Kasumi-1 (cell line): Measurements from ENCODE around the gene DLG5.

Source experiments
- DNase-seq, 2 experiments: peaks; one replicate each; lab custom pipeline; 2025; lab: John Stamatoyannopoulos, UW

DLG5 gene

DNA sequence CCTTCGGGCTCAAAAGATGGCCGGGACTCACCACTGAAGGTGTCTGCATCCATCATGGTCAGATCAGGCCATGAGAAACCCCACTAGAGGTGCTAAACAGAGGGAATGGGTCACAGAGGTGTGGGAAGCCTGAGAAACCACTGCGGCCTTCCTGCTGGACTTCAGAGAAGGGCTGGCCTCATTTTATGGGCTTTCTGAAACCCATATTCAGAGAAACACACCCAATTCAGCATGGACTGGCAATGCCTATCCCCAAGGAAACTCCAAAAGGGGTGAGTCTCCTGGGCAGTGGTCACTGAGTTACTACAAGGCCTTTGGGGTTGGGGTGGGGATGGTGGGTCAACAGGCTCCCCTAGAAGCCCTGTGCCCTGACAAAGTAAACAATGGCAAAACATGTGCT, 58.0 kb downstream of the DLG5 start:
- no peak for DNase-seq

DNA sequence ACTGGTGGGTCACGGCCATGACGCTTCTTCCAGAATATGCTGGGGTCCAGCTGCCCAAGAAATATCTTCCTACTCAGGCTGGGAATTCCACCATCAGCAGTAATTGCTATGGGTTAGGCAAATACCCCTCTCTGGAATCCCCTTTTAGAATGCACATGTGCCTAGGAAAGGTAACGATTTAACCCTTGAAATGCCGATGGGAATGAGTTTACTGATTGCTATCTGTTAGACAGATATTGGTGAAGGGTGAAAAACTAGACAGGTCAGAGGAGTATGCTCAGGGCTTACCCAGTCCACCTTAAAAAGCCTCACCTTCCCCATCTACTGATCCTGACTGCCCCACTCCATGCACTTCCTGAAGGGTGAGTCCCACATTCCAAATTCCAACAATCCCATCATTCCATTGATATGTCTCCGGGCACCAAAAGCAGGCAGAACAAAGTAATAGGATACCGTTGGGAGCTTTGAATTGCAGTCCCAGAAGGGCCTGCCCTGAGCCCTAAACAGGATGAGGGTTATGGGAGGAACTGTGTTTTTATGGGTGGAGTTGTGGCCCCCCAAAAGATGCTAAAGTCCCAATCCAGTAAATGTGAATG, 59.3 kb downstream of the DLG5 start:
- no peak for DNase-seq

DNA sequence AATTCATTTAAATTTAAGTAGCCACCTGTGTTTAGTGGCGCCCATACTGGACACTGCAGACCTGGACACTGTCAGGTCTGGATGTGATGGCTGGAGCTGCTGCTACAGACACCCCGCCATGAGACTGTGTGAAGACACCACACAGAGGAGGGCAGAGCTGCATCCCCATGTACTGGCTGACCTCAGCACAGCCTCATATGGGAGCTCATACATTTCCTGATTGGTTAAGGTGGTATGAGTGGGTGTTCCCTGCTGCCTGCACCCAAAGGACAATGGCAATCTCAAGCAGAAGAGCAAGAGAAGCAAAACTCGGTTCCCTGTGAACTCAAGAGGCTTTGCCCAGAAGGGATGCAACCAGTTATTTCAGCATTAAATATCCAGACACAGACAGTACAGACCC, 60.0 kb downstream of the DLG5 start:
- DNase-seq: peak in 1 of 2 experiments; percentile 7

DNA sequence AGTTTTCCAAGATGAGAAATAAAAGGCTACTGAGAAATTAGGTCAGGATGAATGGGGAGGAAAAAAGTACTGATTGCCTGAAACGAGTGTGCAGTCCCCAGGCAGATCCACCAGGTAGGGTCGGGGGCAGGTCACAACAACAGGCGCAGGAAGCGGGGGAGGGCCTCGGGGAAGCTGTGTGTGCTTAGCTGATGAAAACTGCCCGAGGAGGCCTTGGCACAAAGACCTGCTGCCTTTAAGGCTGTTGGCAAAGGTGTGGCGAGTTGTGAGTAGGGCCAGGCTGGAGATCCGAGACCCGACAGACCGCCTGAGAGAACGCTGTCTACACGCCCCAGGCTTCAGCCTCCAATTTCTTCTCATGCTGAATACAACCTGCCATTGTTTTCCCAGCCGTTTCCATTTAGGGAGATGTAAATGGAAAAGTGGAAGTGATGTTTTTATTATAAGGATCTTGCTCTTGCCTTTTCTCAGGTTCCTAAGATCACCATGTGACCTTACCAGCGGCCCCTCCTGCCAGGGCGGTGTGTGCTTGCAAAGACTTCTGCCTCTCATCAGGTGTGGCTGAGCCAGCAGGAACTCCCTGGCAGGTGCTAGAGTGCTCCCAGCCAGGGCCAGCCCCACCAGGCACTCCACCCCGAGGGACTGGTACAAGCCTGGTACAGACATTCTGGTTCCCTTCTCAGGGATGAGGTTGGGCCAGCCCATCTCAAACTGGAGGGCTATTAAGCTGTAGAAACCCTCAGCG, 60.8 kb downstream of the DLG5 start:
- no peak for DNase-seq

DNA sequence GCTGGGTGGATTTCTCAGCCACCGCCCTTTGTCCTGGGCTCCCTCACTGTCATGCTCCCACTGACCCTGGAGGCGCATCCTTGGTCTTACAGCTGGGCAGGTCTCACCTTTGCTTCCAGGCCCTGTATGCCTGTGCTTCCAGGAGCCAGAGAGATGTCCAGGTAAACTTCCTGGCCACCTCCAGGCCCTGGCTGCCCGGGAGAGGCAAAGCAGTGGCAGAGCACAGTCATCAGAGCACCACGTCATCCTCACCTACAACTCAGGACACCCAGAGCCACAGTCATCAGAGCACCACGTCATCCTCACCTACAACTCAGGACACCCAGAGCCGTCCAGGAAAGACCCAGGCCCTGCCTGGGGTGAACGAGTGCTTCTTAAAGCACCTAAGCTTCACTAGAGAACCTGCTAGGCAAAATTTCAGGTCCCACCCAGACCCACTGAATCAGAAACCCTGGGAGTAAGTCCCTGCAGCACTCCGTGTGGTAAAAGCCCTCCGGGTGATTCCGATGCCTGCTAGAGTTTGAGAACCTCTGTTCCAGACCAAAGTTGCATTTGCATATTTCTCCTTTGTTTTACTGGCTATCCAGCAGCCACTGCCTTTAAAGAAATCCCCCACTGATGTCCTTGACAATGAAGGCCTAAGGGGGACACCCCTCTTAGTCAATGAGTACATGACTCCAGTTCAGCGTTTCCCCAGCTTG, 62.3 kb downstream of the DLG5 start:
- DNase-seq: no peak

DNA sequence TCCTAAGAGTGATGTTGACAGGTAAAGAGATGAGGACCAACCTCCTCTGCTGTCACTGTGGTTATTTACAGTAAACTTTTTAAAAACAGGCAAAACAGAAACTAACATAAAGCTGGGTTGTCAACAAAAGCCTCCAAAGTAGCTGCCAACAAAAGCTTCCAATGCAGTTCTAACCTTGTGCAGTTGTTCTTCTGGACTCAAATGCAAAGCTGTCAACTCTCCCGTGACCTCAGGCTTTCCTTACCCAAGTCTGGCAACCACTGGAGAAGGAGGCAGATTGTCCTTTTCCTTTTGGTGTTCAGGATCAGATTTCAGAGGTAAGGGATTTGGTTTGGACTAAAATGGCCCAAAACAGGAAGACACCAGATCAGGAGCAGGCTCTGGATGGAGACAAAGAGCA, 63.1 kb downstream of the DLG5 start:
- DNase-seq: no peak

DNA sequence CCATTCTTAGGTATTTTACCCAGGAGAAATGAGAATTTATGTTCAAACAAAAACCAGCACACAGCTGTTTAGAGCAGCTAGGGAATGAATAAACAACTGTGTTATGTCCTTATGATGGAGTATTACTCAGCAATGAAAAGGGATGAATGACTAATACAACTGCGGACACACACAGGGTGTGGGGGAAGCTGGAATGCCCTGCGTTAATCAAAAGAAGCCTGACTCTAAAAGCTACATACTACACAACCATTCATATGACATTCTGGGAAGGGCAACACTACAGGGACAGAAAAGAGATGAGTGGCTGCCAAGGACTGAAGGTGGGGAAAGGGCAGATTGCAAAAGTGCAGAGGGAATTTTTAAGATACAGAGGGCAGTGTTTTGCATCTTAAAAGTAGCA, 64.0 kb downstream of the DLG5 start:
- DNase-seq: no peak

DNA sequence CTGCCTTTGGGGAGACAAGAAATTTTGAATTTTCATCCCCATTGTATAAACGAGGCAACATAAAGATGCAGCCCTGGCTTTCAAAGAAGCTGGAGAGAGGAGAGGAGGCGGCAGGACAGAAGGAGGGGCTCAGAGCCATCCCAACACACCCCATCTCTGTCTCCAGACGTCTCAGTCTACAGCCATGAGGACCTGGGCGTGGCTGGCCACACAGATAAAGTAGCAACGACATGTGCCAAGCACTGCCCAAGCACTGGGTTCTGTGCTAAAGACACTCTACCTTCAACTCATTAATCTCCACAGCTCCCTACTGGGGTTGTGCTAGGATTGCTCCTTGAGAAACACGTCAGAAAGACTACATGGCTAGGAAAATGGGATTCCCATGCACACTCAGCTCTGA, 65.2 kb downstream of the DLG5 start:
- DNase-seq: no peak

DNA sequence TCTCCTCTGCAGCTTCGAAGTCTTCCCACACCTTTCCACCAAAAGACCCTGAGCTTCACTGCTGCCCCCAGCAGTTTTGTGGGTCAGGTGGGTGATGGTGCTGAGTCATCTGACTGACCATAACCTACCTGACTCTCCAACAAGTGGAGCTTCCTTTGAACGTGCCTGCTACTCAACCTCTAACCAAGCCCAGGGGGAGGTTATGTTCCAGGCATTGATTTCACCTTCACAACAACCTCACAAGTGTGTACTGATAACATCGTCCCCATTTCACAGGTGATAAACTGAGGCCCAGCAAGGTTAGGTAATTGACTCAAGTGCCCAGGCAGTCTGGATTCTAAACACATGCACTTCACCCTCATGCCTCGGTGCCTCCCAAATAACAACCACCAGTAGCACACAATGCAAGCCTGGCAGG, 66.7 kb downstream of the DLG5 start:
- DNase-seq: no peak

DNA sequence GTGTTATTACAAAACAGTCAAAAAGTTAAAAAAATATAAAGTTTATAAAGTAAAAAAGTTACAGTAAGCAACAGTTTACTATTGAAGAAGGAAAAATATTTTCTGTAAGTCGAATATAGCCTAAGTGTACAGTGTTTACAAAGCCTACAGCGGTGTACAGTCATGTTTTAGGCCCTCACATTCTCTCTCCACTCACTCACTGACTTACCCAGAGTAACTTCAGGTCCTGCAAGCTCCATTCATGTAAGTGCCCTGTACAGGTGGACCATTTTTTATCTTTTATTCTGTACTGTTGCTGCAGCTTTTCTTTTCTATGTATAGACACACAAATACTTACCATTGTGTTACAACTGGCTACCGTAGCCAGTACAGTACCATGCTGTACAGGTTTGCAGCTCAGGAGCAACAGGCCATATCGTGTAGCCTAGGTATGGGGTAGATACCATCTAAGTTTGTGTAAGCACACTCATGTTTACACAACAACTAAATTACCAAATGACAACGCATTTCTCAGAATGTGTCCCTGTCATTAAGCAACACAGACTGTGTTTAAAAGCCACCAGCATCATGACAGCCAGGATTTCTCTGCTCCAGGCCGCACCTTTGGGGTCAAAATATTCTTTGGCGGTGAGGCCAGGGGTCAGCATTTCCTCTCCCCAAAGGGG, 67.2 kb downstream of the DLG5 start:
- DNase-seq: no peak

DNA sequence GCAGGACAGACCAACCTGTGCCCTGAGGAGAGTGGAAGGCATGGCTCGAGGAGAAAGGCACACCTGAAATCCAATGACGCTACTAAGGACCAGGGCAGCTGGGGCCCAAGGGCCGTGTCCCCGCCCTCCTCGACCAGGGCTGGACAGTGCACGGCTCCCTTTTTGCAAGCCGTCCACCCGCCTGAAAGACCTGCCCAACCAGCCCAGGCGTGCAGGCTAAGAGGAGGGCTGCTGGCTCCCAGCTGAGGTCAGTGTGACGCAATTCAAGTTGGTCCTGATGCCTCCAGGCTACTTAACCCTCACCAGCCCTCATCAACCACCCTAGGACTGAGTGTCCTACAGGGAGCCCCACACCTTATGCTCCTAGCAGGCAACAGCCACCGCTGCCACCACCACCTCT, 69.3 kb downstream of the DLG5 start:
- no peak for DNase-seq

DNA sequence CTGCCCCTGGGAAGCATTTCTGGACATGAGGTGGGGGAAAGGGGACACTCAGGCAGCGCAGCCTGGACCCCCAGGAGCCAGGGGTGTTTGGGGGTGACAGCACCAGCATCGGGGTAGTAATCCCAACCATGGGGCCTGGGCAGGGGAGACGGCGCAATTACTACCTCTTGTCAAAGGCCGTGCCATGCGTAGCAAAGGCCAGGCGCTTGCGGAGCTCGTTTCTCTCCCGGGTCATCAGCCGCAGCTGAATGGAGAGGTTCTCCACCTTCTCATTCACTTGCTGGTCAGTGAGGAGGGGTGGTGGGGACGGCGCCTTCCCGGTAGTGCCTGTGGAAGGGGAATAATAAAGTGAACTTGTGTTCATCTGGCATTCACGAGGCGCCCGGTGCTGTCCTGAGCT, 70.0 kb downstream of the DLG5 start:
- no peak for DNase-seq

DNA sequence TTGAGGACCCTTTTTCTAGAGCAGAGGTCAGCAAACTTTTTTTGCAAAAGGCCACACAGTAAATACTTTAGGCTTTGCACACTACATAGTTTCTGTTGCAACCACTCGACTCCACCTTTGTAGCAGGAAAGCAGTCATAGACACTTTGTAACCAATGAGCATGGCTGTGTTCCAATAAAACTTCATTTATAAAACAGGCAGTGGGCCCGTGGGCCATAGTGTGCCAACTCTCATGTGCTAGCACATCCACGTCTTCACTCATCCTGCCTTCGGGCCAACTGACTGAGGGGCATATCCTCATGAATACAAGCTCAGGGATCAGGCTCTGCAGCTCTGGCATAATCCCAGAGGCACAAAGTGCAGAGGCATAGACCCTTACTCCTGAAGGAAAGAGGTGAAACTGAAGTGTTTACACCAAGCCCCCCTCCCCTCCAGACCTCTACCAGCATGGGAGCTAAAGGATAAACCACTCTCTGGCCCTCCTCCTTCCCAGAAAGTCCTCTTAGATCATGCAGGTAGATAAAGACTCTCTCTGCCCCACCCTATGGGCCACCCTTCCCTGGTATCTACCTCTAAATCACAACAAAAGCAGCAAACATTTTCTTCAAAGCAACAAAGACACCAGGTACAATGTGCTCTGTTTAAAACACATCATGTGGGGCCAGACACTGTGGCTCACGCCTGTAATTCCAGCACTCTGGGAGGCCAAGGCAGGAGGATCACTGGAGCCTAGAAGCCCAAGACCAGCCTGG, 71.0 kb downstream of the DLG5 start:
- no peak for DNase-seq

DNA sequence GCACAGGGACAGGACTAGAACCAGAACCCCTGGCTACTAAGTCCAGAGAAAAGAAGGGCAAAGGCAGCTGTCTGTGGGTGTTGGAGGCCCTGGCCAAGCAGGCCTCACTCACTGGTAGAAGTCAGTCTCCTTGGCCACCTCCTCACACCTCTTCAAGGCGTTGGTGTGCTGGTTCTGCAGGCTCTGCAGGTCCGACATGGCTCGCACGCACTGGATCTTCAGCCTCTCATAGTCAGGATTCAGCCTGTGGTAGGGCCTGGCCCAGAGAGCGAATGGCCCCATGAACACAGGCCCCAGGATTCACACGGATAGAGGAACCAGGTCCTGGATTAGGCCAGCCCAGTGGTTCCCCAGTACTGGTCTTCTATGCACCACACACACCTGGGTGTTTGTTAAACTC, 72.4 kb downstream of the DLG5 start:
- DNase-seq: no peak

DNA sequence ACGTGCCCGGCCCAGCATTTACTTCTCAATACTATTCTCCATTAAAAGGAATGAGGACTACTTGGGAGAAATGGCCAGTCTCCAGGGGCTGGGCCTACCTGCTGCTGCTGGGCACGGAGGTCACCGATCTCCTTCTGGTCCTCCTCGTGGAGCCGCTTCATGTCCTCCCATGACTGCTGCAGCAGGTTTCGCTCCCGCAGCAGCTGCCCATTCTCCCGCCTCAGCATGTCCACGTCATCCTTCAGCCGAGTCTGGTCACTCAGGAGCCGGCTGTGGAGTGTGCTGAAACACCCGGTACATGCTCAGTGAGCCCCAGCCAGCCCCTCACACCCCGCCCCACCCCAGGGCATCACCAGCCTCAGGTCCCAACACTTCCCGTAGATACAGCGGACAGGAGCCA, 73.3 kb downstream of the DLG5 start:
- DNase-seq: no peak

DNA sequence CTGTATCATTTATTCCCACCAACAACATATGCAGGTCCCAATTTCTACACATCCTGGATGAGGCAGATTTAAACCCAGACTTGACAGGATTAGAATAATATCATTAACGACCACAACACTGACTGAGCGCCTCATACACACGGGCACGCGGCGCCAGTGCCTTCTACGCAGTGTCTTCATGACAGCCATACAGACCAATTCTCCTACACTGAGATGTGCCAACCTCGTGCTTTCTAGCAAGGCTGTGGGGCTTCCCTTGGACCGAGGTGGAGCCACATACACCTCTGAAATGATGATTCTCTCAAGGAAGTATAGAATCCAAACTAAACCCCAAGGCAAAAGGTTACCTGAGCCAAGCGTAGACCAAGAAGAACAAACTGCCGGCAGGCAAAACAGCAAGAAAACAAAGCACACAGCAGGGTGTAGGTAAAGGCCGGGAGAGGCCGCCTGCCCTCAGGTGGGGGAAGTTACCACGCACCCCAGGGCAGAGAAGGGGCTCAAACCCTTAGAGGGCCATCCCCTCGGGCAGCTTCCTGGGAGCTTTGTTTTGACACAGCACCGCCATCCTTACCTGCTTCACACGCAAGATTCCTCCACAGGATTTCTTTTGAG, 75.8 kb downstream of the DLG5 start:
- DNase-seq: no peak

DNA sequence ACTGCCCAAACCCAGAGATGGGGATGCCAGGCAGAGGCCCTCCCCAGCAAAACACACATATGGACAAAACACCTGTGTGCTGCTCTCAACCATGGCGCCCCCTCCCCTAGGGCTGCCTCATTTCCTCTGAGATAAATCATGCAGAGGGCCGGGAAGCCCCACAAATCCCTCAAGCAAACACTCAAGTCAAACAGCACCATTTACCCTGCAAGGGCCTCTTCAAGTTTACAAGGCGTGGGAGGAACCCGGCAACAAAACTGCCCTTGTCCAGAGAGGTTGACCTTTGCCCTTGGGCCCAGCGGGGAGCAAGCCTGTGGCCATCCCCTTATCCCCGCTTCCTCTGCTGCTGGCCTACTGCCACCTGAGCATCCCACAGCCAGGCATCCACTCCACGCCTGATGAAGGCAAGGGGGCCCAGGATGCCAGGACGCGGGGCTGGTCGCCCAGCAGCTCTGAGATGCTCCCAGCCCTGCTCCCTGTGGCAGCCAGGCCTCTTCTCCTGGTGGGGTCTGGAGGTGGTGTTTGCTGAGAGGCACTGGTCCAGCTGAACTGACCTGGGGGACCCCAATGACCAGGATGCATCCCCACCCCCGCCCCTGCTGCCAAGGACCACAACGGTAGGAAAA, 77.4 kb downstream of the DLG5 start:
- no peak for DNase-seq

DNA sequence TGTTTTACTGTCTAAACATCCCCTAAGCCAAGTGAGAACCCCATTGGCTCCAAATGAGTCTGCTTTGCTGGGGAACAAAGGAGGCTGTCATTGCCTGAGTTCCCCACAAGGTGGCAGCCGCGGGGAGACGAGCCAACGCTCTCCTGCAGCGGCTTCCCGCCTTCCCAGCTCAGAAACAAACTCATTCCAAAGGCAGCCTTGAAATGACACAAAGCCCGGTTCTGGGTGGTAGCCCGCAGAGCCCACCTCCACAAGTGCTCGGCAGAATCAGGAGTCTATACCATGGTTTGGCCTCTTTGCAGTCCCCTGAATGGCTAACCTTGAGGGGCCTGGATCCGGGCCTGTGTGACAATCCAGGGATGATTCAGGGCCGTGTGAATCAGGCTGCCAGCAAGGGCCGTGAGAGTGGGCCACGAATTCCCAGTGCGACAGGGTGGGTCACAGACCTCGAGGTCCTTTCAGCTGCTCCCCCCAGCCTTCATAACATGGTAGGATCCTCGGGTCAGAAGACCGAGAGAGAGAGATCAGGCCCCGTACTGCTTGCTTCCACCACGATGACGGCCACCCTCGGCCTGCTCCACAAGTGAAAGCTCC, 79.7 kb downstream of the DLG5 start:
- peak; percentile 77 for DNase-seq

DNA sequence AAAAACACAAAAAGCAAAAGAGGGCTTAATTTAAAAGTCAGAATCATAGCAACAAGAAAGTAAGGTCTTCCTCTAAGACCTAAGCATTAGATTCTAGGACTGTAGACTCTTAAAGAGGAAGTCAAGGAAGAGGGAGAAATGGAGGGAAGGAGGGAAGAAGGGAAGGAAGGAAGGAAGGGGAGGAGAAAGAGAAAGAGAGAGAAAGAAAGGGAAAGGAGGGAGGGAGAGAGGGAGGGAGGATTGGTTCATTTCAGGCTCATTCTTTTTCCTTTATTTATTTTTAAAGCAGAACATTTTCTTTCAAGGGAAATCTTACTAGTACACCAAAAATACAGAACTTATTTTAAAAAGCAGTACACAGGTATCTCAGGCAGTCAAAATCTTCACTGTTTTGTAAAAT, 81.1 kb downstream of the DLG5 start:
- peak in 1 of 2 experiments; percentile 30 for DNase-seq

DNA sequence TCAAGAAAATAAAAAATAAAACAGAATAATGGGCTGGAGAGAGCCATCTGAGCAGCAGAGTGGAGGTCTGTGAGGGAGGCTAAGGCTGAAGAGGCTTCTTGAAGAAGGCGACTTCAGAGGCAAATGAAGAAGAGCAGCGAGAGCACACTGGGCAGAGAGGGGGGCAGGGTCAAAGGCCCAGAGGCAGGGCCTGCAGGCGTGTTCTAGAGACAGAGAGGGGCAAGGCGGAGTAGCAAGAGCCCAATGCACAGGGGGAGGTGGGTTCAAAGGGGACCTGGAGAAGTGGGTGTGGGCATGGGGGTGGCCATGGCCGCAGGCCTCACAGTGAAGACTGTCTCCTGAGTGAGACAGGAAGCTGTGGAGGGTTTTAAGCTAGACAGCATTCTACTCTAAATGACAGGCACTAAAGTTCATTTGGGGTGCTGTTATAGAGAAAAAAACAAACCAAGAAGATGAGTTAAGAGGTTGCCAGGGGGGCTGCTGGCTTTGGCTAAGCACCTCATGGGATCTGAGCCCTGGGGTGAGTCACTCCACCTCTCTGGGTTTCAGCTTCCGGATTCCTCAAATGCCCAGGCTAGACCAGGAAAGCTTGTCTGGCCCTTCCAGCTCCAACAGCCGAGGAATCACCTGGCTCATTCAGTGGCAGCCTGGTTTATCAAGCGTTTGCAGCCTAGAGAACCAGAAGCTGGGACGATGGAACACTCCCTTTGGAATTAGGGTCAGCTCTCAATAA, 81.7 kb downstream of the DLG5 start:
- peak in 1 of 2 experiments; percentile 14 for DNase-seq
